Naive thymus-derived CD8-positive, alpha-beta T cell (primary cell): ENCODE results near the gene SRPK2. TPM values are rescaled to one million over a fixed set of nuclear protein-coding genes. Genes with fewer than 3 reads are reported as not detected.

Source experiments
- ATAC-seq, 2 donors: fragments of 150-1000 bp; cut with Tn5 transposase in 1 of 2; sonication (Bioruptor Pico), chemical (Tn5 transposase) in 1 of 2; 1 replicate in 1 of 2; 2 replicates in 1 of 2; pipeline ENCODE4 v1.10.0; 2021; ENCODE audit warnings: mild to moderate bottlenecking in 2 of 2, moderate library complexity in 2 of 2
- POLR2A ChIA-PET: fragments of 350-600 bp; sonication (Branson Sonifier 250); formaldehyde crosslinking; loops from one replicate; lab custom pipeline; 2021; ENCODE audit warnings: antibody characterized with exemption; lab: Charles Lee
- DNase-seq, 10 donors: peaks; one replicate each; pipeline versions ENCODE4 v3.0.0 to v3.0.0-alpha.2; 2020 to 2022
- H3K27ac Mint-ChIP-seq, 10 donors: one replicate each; pipeline ENCODE4 v1.8.0; 2020 to 2022; ENCODE audit warnings: mild to moderate bottlenecking in 10 of 10, mixed read lengths in 10 of 10, moderate library complexity in 4 of 10, inconsistent platforms in 1 of 10
- H3K27me3 Mint-ChIP-seq, 5 donors: one replicate each; pipeline ENCODE4 v1.8.0; 2021 to 2022; ENCODE audit warnings: mixed read lengths in 5 of 5
- H3K36me3 Mint-ChIP-seq, 3 donors: one replicate each; pipeline ENCODE4 v1.8.0; 2020 to 2022; ENCODE audit warnings: mixed read lengths in 3 of 3, mild to moderate bottlenecking in 2 of 3, inconsistent platforms in 1 of 3
- H3K4me1 Mint-ChIP-seq, 4 donors: one replicate each; pipeline ENCODE4 v1.8.0; 2021 to 2022; ENCODE audit warnings: mixed read lengths in 4 of 4
- H3K4me3 Mint-ChIP-seq, 10 donors: one replicate each; pipeline ENCODE4 v1.8.0; 2020 to 2022; ENCODE audit warnings: mild to moderate bottlenecking in 10 of 10, mixed read lengths in 10 of 10, moderate library complexity in 6 of 10, inconsistent platforms in 1 of 10
- H3K9me3 Mint-ChIP-seq, 9 donors: one replicate each; pipeline ENCODE4 v1.8.0; 2020 to 2022; ENCODE audit warnings: mixed read lengths in 9 of 9, mild to moderate bottlenecking in 3 of 9, inconsistent platforms in 1 of 9, moderate library complexity in 1 of 9
- polyA plus RNA-seq, 3 donors: library from polyadenylated mRNA; unstranded; fragments of 300-500 nt; fragmentation: Illumina TruSeq; gene quantifications; one replicate each; pipeline ENCODE4 v1.2.3, GENCODE V29; 2021
- total RNA-seq, 8 experiments: library from RNA in 2 of 8; stranded (reverse) in 2 of 8; gene quantifications; one replicate each; pipeline ENCODE4 v1.2.3 and lab custom pipeline; 2021 to 2026

SRPK2 gene
- total and polyA plus RNA-seq, 5 experiments from 2014 or later = 39.2 to 47.1 (median 40.4) TPM

GRCh38 chr7:105154084-105154483 is 234.6 kb downstream of the SRPK2 start:
- Mint-ChIP-seq H3K36me3 (peaks cover 0 to 52% (median 8%) of the 10 kb centered on the region in 3 donors), H3K4me1 (peaks cover 0 to 9% (median 6%) of the 10 kb centered on the region in 4 donors), H3K27ac (peak overlapping the region in 2 of 10 donors; percentile 26 to 47), H3K9me3 (no peaks in the 10 kb centered on the region), H3K27me3 (no peaks in the 10 kb centered on the region), H3K4me3 (no peak overlapping the region)
- POLR2A ChIA-PET = no interaction called here
- ATAC-seq (no peak), DNase-seq (no peak)

- H3K4me3 Mint-ChIP-seq = no peak overlapping the region
- POLR2A ChIA-PET = no interaction called here
- H3K36me3 Mint-ChIP-seq = peaks cover 0 to 50% (median 8%) of the 10 kb centered on the region in 3 donors
- peaks cover 0 to 9% (median 6%) of the 10 kb centered on the region in 4 donors for H3K4me1 Mint-ChIP-seq
- H3K27me3 Mint-ChIP-seq = no peaks in the 10 kb centered on the region
- H3K9me3 Mint-ChIP-seq = no peaks in the 10 kb centered on the region
- H3K27ac Mint-ChIP-seq = peak overlapping the region in 3 of 10 donors; percentile 22 to 36 (median 26)
- no peak for DNase-seq
- no peak for ATAC-seq
Measured at GRCh38 chr7:105153531-105153930, 235.2 kb downstream of the SRPK2 start.

- Mint-ChIP-seq H3K4me3 (no peak overlapping the region), H3K27ac (no peak overlapping the region), H3K4me1 (peaks cover 0 to 7% (median 5%) of the 10 kb centered on the region in 4 donors), H3K36me3 (peaks cover 0 to 40% (median 6%) of the 10 kb centered on the region in 3 donors), H3K27me3 (no peaks in the 10 kb centered on the region), H3K9me3 (no peaks in the 10 kb centered on the region)
- POLR2A ChIA-PET = no interaction called here
- no peak for ATAC-seq
- DNase-seq = no peak
Measured at GRCh38 chr7:105151152-105151551, 237.6 kb downstream of the SRPK2 start.

- peaks cover 0 to 37% (median 0%) of the 10 kb centered on the region in 3 donors for H3K36me3 Mint-ChIP-seq
- H3K9me3 Mint-ChIP-seq = no peaks in the 10 kb centered on the region
- DNase-seq (no peak), ATAC-seq (no peak)
- H3K4me1 Mint-ChIP-seq = peaks cover 0 to 7% (median 4%) of the 10 kb centered on the region in 4 donors
- H3K27ac Mint-ChIP-seq = no peak overlapping the region
- no peaks in the 10 kb centered on the region for H3K27me3 Mint-ChIP-seq
- H3K4me3 Mint-ChIP-seq = no peak overlapping the region
- POLR2A ChIA-PET = interaction anchor here (0.6 kb wide), 1 partner anchor 143 kb away, joined by 3 read pairs; no protein-coding TSS in a partner anchor
Measured at GRCh38 chr7:105149827-105150226, 238.9 kb downstream of the SRPK2 start.

GRCh38 chr7:105141068-105141467 is 247.7 kb downstream of the SRPK2 start:
- POLR2A ChIA-PET = no interaction called here
- no peaks in the 10 kb centered on the region for H3K27me3 Mint-ChIP-seq
- H3K4me1 Mint-ChIP-seq = peaks cover 0 to 15% (median 8%) of the 10 kb centered on the region in 4 donors
- peaks cover 0 to 84% (median 15%) of the 10 kb centered on the region in 3 donors for H3K36me3 Mint-ChIP-seq
- H3K4me3 Mint-ChIP-seq = no peak overlapping the region
- no peaks in the 10 kb centered on the region for H3K9me3 Mint-ChIP-seq
- ATAC-seq (no peak), DNase-seq (peak in 2 of 10 donors; percentile 10 to 20)
- no peak overlapping the region for H3K27ac Mint-ChIP-seq

GRCh38 chr7:105139381-105139780 is 249.3 kb downstream of the SRPK2 start:
- H3K27me3 Mint-ChIP-seq = no peaks in the 10 kb centered on the region
- ATAC-seq (no peak), DNase-seq (no peak)
- POLR2A ChIA-PET = no interaction called here
- peaks cover 0 to 18% (median 13%) of the 10 kb centered on the region in 4 donors for H3K4me1 Mint-ChIP-seq
- no peak overlapping the region for H3K4me3 Mint-ChIP-seq
- H3K36me3 Mint-ChIP-seq = peaks cover 0 to 87% (median 15%) of the 10 kb centered on the region in 3 donors
- H3K27ac Mint-ChIP-seq = no peak overlapping the region
- no peaks in the 10 kb centered on the region for H3K9me3 Mint-ChIP-seq

- no peaks in the 10 kb centered on the region for H3K27me3 Mint-ChIP-seq
- H3K4me1 Mint-ChIP-seq = peaks cover 0 to 18% (median 16%) of the 10 kb centered on the region in 4 donors
- ATAC-seq (no peak), DNase-seq (no peak)
- POLR2A ChIA-PET = no interaction called here
- peak overlapping the region in 1 of 10 donors; percentile 11 for H3K27ac Mint-ChIP-seq
- H3K36me3 Mint-ChIP-seq = peaks cover 0 to 81% (median 15%) of the 10 kb centered on the region in 3 donors
- H3K4me3 Mint-ChIP-seq = no peak overlapping the region
- no peaks in the 10 kb centered on the region for H3K9me3 Mint-ChIP-seq
Measured at GRCh38 chr7:105137898-105138297, 250.8 kb downstream of the SRPK2 start.

GRCh38 chr7:105136221-105136620 is 252.5 kb downstream of the SRPK2 start:
- no peaks in the 10 kb centered on the region for H3K27me3 Mint-ChIP-seq
- H3K36me3 Mint-ChIP-seq = peaks cover 0 to 77% (median 3%) of the 10 kb centered on the region in 3 donors
- ATAC-seq = no peak
- no peak for DNase-seq
- H3K4me3 Mint-ChIP-seq = no peak overlapping the region
- peak overlapping the region in 2 of 10 donors; percentile 5 to 49 for H3K27ac Mint-ChIP-seq
- H3K4me1 Mint-ChIP-seq = peaks cover 4 to 19% (median 15%) of the 10 kb centered on the region in 4 donors
- no peaks in the 10 kb centered on the region for H3K9me3 Mint-ChIP-seq
- POLR2A ChIA-PET = interaction anchor here (1.1 kb wide), 1 partner anchor 13 kb away, joined by 4 read pairs; no protein-coding TSS in a partner anchor

- DNase-seq = no peak
- POLR2A ChIA-PET = no interaction called here
Measured at GRCh38 chr7:105133986-105134655, 254.6 kb downstream of the SRPK2 start.

GRCh38 chr7:105133358-105133757 is 255.4 kb downstream of the SRPK2 start:
- POLR2A ChIA-PET = no interaction called here

More at GRCh38 chr7:105133986-105134655, 254.6 kb downstream of the SRPK2 start:
- Mint-ChIP-seq H3K36me3 (peaks cover 0 to 77% (median 3%) of the 10 kb centered on the region in 3 donors), H3K27ac (peak overlapping the region in 2 of 10 donors; percentile 22 to 30), H3K9me3 (no peaks in the 10 kb centered on the region), H3K27me3 (no peaks in the 10 kb centered on the region), H3K4me3 (no peak overlapping the region), H3K4me1 (peaks cover 7 to 21% (median 19%) of the 10 kb centered on the region in 4 donors)
- ATAC-seq = no peak

GRCh38 chr7:105132835-105133234 is 255.9 kb downstream of the SRPK2 start:
- POLR2A ChIA-PET = no interaction called here
- DNase-seq (no peak), ATAC-seq (no peak)
- no peaks in the 10 kb centered on the region for H3K27me3 Mint-ChIP-seq
- H3K4me3 Mint-ChIP-seq = no peak overlapping the region
- no peaks in the 10 kb centered on the region for H3K9me3 Mint-ChIP-seq
- peaks cover 0 to 78% (median 3%) of the 10 kb centered on the region in 3 donors for H3K36me3 Mint-ChIP-seq
- H3K27ac Mint-ChIP-seq = peak overlapping the region in 2 of 10 donors; percentile 22 to 30
- peaks cover 7 to 21% (median 15%) of the 10 kb centered on the region in 4 donors for H3K4me1 Mint-ChIP-seq

More at GRCh38 chr7:105133358-105133757, 255.4 kb downstream of the SRPK2 start:
- ATAC-seq = no peak
- no peak for DNase-seq
- Mint-ChIP-seq H3K27me3 (no peaks in the 10 kb centered on the region), H3K36me3 (peaks cover 0 to 78% (median 3%) of the 10 kb centered on the region in 3 donors), H3K4me1 (peaks cover 7 to 21% (median 17%) of the 10 kb centered on the region in 4 donors), H3K9me3 (no peaks in the 10 kb centered on the region), H3K27ac (peak overlapping the region in 6 of 10 donors; percentile 8 to 44 (median 38)), H3K4me3 (no peak overlapping the region)

- no peak overlapping the region for H3K4me3 Mint-ChIP-seq
- H3K27me3 Mint-ChIP-seq = no peaks in the 10 kb centered on the region
- POLR2A ChIA-PET = no interaction called here
- peaks cover 0 to 75% (median 3%) of the 10 kb centered on the region in 3 donors for H3K36me3 Mint-ChIP-seq
- ATAC-seq (no peak), DNase-seq (no peak)
- no peak overlapping the region for H3K27ac Mint-ChIP-seq
- H3K9me3 Mint-ChIP-seq = no peaks in the 10 kb centered on the region
- peaks cover 7 to 21% (median 14%) of the 10 kb centered on the region in 4 donors for H3K4me1 Mint-ChIP-seq
Measured at GRCh38 chr7:105132335-105132734, 256.4 kb downstream of the SRPK2 start.

GRCh38 chr7:105131890-105132289 is 256.8 kb downstream of the SRPK2 start:
- H3K9me3 Mint-ChIP-seq = no peaks in the 10 kb centered on the region
- peak overlapping the region in 1 of 10 donors; percentile 34 for H3K27ac Mint-ChIP-seq
- DNase-seq (no peak), ATAC-seq (no peak)
- no peak overlapping the region for H3K4me3 Mint-ChIP-seq
- H3K27me3 Mint-ChIP-seq = no peaks in the 10 kb centered on the region
- POLR2A ChIA-PET = no interaction called here
- peaks cover 7 to 21% (median 12%) of the 10 kb centered on the region in 4 donors for H3K4me1 Mint-ChIP-seq
- H3K36me3 Mint-ChIP-seq = peaks cover 0 to 75% (median 3%) of the 10 kb centered on the region in 3 donors
